H1 (cell line): Measurements from ENCODE around the gene NOTCH4. TPM values are rescaled to one million over a fixed set of nuclear protein-coding genes. Genes with fewer than 3 reads are reported as not detected.

Experiments
- polyA plus RNA-seq, 7 experiments: library from polyadenylated mRNA; depleted of rRNA in 3 of 7; stranded (reverse) in 5 of 7; unstranded in 2 of 7; fragments of >200 nt in 5 of 7; fragments of 200-250 nt in 2 of 7; gene quantifications; 1 replicate in 5 of 7; 2 replicates in 1 of 7; 4 replicates in 1 of 7; pipeline versions ENCODE4 v1.2.1 to v1.2.3, GENCODE V29; 2011 to 2013; ENCODE audit warnings: missing spikeins in 2 of 7, mixed read lengths in 2 of 7
- total RNA-seq: library from RNA; stranded (reverse); fragmentation: NEBNext Ultra II Directional; extraction: Animal tissue kit (Norgen Biotek cat#: 25700); gene quantifications from 2 replicates; pipeline ENCODE4 v1.2.1, GENCODE V29; 2021
- TF ChIP-seq, protein P1 (sequence below): IDR thresholded peaks from 2 replicates; pipeline ENCODE4 v1.6.1; 2012; ENCODE audit warnings: inconsistent platforms

The NOTCH4 gene
- total and polyA plus RNA-seq, 2 of the 8 experiments (the other 6 are each of a cell fraction or from before 2014, with no cell fraction given): 1.9 to 2.8 TPM

- TF ChIP-seq, protein P1, sequence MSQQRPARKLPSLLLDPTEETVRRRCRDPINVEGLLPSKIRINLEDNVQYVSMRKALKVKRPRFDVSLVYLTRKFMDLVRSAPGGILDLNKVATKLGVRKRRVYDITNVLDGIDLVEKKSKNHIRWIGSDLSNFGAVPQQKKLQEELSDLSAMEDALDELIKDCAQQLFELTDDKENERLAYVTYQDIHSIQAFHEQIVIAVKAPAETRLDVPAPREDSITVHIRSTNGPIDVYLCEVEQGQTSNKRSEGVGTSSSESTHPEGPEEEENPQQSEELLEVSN: no peak
These were observed 20.2 kb downstream of the NOTCH4 start (continued) for GRCh38 chr6:32203426-32204267.
